Epithelial cell of proximal tubule (primary cell): ENCODE results near the gene ARHGAP12. TPM values are rescaled to one million over a fixed set of nuclear protein-coding genes. Genes with fewer than 3 reads are reported as not detected.

Experiments
- DNase-seq: peaks from one replicate; pipeline ENCODE4 v3.0.0-alpha.2; 2011; ENCODE audit warnings: low read depth
- H3K4me3 ChIP-seq: 2 replicates; pipeline ENCODE4 v1.5.1; 2011; ENCODE audit warnings: low read depth, mild to moderate bottlenecking, low read length
- total RNA-seq: library from RNA; depleted of rRNA; stranded (reverse); fragments of >200 nt; gene quantifications from 2 replicates; pipeline ENCODE4 v1.2.3, GENCODE V29; 2015
- TF ChIP-seq, protein P1 (sequence below): conservative IDR thresholded peaks from 2 replicates; pipeline ENCODE4 v1.5.1; 2012; ENCODE audit warnings: low read depth, mild to moderate bottlenecking, low read length

Gene ARHGAP12
- total RNA-seq, 1 donor from 2014 or later: 13.7 TPM

DNA sequence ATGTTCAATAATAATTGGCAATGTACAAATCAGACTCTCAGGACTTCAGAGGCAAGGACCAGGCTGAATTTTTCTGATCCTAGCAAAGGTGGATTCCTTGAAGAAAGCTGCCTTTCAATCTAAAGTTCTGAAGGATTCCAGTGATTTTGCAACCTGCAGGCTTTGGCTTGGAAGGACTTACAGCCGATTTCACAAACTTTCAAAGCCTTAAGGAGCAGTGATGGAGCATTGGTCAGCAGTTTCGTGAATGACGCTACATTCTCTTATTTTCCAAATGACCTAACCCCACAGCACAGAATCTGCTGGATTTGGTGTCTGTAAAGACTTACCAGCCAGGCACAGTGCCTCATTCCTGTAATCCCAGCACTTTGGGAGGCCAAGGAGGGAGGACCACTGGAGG, 167.5 kb downstream of the ARHGAP12 start:
- H3K4me3 ChIP-seq: no peak overlapping the region
- DNase-seq: no peak
- TF ChIP-seq, protein P1, sequence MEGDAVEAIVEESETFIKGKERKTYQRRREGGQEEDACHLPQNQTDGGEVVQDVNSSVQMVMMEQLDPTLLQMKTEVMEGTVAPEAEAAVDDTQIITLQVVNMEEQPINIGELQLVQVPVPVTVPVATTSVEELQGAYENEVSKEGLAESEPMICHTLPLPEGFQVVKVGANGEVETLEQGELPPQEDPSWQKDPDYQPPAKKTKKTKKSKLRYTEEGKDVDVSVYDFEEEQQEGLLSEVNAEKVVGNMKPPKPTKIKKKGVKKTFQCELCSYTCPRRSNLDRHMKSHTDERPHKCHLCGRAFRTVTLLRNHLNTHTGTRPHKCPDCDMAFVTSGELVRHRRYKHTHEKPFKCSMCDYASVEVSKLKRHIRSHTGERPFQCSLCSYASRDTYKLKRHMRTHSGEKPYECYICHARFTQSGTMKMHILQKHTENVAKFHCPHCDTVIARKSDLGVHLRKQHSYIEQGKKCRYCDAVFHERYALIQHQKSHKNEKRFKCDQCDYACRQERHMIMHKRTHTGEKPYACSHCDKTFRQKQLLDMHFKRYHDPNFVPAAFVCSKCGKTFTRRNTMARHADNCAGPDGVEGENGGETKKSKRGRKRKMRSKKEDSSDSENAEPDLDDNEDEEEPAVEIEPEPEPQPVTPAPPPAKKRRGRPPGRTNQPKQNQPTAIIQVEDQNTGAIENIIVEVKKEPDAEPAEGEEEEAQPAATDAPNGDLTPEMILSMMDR: no peak

GRCh38 chr10:31760674-31761081, 168.0 kb downstream of the ARHGAP12 start:
- peak overlapping the region; percentile 40 for H3K4me3 ChIP-seq
- TF ChIP-seq, protein P1: no peak
- DNase-seq: no peak

DNA sequence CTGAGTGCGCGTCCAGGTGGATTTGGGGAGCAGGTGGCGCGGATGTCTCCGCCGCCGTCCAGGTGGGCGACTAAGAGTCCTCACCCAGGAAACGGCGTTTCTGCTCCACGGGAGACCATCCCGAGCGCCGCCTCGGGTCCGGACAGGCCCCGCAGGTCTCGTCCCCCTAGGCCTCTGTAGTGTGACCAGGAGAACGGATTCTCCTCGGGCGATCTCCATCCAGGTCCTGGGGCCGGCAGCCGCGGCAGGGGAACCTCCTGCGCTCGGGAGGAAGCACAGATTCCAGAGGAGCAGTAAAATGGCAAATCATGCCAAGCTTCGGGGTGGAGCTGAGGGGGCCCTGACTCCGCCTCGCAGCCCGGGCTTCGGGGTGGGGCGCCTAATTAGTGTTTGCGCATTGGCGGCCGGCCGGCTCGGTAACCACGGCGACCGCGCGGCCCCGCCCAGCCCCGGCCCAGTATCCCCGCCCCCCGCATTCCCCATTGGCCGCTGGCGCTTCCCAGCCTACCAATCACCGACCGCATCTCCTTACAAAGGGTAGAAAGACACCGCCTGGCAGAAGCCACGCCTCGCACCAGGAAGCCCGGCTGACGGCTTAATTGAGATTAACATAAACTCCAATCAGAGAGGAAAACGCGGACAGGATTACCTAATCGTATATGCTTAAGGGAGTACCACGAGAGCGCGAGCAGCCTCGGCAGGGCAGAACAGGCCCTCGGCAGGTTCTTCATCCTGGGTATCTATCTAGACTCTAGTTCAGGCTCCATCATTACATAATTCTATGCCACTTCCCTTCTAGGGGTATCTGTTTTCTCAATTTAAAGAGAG, 168.6 kb downstream of the ARHGAP12 start:
- TF ChIP-seq, protein P1: no peak
- H3K4me3 ChIP-seq: peak overlapping the region; percentile 90
- peak; percentile 84 for DNase-seq

GRCh38 chr10:31759124-31759798, 169.4 kb downstream of the ARHGAP12 start:
- TF ChIP-seq, protein P1: no peak
- DNase-seq: no peak
- peak overlapping the region; percentile 90 for H3K4me3 ChIP-seq

- TF ChIP-seq, protein P1: no peak
- DNase-seq: no peak
- H3K4me3 ChIP-seq: no peak overlapping the region
Measured at GRCh38 chr10:31758495-31758894, 170.1 kb downstream of the ARHGAP12 start.

GRCh38 chr10:31757831-31758230, 170.8 kb downstream of the ARHGAP12 start:
- DNase-seq: no peak
- no peak overlapping the region for H3K4me3 ChIP-seq
- TF ChIP-seq, protein P1: no peak

- TF ChIP-seq, protein P1: no peak
- no peak overlapping the region for H3K4me3 ChIP-seq
Measured at GRCh38 chr10:31757386-31757791, 171.2 kb downstream of the ARHGAP12 start.

More at GRCh38 chr10:31757386-31757791, 171.2 kb downstream of the ARHGAP12 start:
- no peak for DNase-seq
